Neutrophil (primary cell): Measurements from ENCODE around the gene SLC25A12.
"Not testable (repeated sequence)": the region's sequence is repeated elsewhere in the genome, so short reads cannot be mapped to it uniquely, and the experiment has no call there.

Source experiments
- H3K27ac ChIP-seq: fragments of 200-600 bp; sonication (generic); 2 replicates; pipeline ENCODE4 v1.5.1; 2016; ENCODE audit warnings: mild to moderate bottlenecking, moderate library complexity
- H3K27me3 ChIP-seq: fragments of 200-600 bp; sonication (generic); 2 replicates; pipeline ENCODE4 v1.6.0; 2016; ENCODE audit warnings: mild to moderate bottlenecking
- H3K36me3 ChIP-seq: fragments of 200-600 bp; sonication (generic); 2 replicates; pipeline ENCODE4 v1.5.1; 2017
- H3K4me1 ChIP-seq, 2 experiments: fragments of 200-600 bp in 1 of 2; sonication (generic) in 1 of 2; 1 replicate in 1 of 2; 2 replicates in 1 of 2; pipeline versions ENCODE4 v1.5.1 to v1.6.1; 2013 to 2016; ENCODE audit warnings: low read depth in 1 of 2, low read length in 1 of 2, mild to moderate bottlenecking in 1 of 2, moderate library complexity in 1 of 2; ENCODE audit not compliant: control insufficient read depth in 1 of 2, insufficient read depth in 1 of 2
- H3K4me3 ChIP-seq, 2 experiments: fragments of 200-600 bp in 1 of 2; sonication (generic) in 1 of 2; 1 replicate in 1 of 2; 2 replicates in 1 of 2; pipeline ENCODE4 v1.5.1; 2013 to 2016; ENCODE audit warnings: low read depth in 1 of 2, low read length in 1 of 2, mild to moderate bottlenecking in 1 of 2, moderate library complexity in 1 of 2
- H3K9me3 ChIP-seq: fragments of 200-600 bp; sonication (generic); 2 replicates; pipeline ENCODE4 v1.5.1; 2016
- CTCF ChIP-seq: fragments of 200-600 bp; sonication (generic); IDR thresholded peaks from 2 replicates; pipeline ENCODE4 v1.5.1; 2016; ENCODE audit warnings: antibody characterized with exemption

Gene SLC25A12

GRCh38 chr2:171772373-171772772 is 121.7 kb downstream of the SLC25A12 start:
- H3K27me3 ChIP-seq, result no peaks in the 10 kb centered on the region
- H3K27ac ChIP-seq, result no peak overlapping the region
- H3K9me3 ChIP-seq, result no peaks in the 10 kb centered on the region
- H3K4me3 ChIP-seq, result no peak overlapping the region
- TF ChIP-seq CTCF, result no peak
- H3K36me3 ChIP-seq, result no peaks in the 10 kb centered on the region
- H3K4me1 ChIP-seq, result no peaks in the 10 kb centered on the region

- no peak overlapping the region for H3K27ac ChIP-seq
- no peaks in the 10 kb centered on the region for H3K36me3 ChIP-seq
- no peak for TF ChIP-seq CTCF
- no peaks in the 10 kb centered on the region for H3K9me3 ChIP-seq
- H3K4me3 ChIP-seq, result no peak overlapping the region
- no peaks in the 10 kb centered on the region for H3K4me1 ChIP-seq
- no peaks in the 10 kb centered on the region for H3K27me3 ChIP-seq
Observed at GRCh38 chr2:171771463-171771862, 122.6 kb downstream of the SLC25A12 start.

GRCh38 chr2:171763602-171764001 is 130.4 kb downstream of the SLC25A12 start:
- no peak for TF ChIP-seq CTCF
- Histone ChIP-seq H3K36me3 (peaks cover 16% of the 10 kb centered on the region), H3K4me1 (no peaks in the 10 kb centered on the region), H3K9me3 (no peaks in the 10 kb centered on the region), H3K27ac (no peak overlapping the region), H3K27me3 (no peaks in the 10 kb centered on the region), H3K4me3 (no peak overlapping the region)

- Histone ChIP-seq H3K4me1 (no peaks in the 10 kb centered on the region), H3K27me3 (no peaks in the 10 kb centered on the region), H3K4me3 (no peak overlapping the region), H3K27ac (no peak overlapping the region), H3K9me3 (no peaks in the 10 kb centered on the region), H3K36me3 (peaks cover 16% of the 10 kb centered on the region)
- no peak for TF ChIP-seq CTCF
Observed at GRCh38 chr2:171762879-171763573, 131.0 kb downstream of the SLC25A12 start.

GRCh38 chr2:171761176-171761575 is 132.9 kb downstream of the SLC25A12 start:
- H3K9me3 ChIP-seq, H3K27me3 ChIP-seq, H3K27ac ChIP-seq, H3K4me1 ChIP-seq, H3K4me3 ChIP-seq: not testable (repeated sequence)
- peaks cover 16% of the 10 kb centered on the region for H3K36me3 ChIP-seq

GRCh38 chr2:171758762-171759161 is 135.3 kb downstream of the SLC25A12 start:
- H3K4me1 ChIP-seq, H3K27me3 ChIP-seq, H3K9me3 ChIP-seq, H3K4me3 ChIP-seq, H3K27ac ChIP-seq: not testable (repeated sequence)
- peaks cover 17% of the 10 kb centered on the region for H3K36me3 ChIP-seq
